Activated CD4-positive, alpha-beta T cell treated with anti-CD3 and anti-CD28 coated beads, Interleukin-2, amount 50 U/mL, for 1 hour (primary cell): ENCODE results near the gene ITPK1.

Experiments used
- DNase-seq: peaks from one replicate; pipeline ENCODE4 v3.0.0-alpha.2; 2020

Gene ITPK1

DNA sequence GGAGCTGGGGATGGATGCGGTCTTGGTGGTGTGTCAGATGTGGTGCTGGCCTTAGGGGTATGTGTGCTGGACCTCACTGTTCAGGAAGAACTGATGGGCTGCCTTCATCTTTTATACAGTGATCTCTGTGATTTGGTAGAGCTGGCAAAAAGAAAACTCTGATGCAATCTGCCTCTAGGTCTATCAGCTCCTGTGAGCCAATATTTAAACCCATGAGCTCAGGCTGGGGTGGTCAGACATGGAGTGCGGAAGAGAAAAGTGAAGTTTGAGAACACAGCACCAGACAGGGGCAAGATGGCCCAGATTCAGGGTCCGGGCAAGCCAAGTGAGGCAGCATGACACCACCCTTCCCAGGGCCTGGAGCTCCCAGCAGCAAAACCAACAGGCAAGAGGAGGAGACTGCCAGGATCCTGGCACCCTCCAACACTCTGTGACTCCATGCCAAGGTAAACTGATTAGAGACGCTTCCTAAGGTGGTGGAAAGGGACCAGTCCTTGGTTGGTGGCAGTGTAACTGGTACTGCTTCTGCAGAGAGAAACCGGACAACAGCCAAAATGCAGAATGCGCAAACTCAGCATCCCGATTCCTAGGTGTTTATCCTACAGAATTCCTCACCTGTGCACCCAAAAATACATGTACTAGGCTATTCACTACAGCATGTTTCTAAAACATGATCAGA lies 110.5 kb downstream of the ITPK1 start:
- DNase-seq: no peak

- no peak for DNase-seq
Measured at GRCh38 chr14:93004699-93005082, 111.0 kb downstream of the ITPK1 start.

DNA sequence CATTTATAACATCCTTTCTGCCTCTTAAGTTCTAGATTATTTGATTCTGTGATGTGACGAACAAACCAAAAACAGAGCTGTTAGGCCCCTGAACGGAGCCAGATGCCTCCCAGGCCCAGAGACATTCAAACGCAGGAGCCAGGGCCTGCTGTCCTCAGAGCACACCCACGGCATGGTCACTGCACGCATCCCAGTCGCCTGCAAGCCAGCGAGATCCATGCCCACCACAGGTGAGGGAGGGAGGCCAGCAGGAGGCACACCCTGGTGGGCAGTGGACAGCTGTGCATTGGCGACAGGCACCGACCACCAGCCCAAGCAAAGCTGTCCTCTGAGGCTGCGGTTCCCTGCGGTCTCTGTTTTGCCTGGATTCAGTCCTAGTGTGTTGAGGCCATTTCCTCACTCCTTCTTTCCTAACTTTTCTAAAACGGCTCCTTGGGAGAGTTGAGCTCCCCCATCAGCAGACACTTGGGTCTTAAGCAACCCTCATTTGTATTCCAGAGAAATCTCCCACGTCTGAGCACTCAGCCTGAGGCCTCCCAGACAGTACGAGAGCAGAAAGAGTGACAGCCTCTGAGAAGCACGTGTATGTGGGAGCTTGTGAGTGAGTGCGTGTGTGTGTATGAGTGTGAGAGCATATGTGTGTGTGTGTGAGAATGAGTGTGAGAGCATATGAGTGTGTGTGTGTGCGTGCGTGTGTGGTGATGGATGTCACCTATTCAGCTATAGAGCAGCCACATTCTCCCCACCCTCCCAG lies 111.6 kb downstream of the ITPK1 start:
- no peak for DNase-seq

GRCh38 chr14:93002851-93003298 lies 112.8 kb downstream of the ITPK1 start:
- no peak for DNase-seq

DNA sequence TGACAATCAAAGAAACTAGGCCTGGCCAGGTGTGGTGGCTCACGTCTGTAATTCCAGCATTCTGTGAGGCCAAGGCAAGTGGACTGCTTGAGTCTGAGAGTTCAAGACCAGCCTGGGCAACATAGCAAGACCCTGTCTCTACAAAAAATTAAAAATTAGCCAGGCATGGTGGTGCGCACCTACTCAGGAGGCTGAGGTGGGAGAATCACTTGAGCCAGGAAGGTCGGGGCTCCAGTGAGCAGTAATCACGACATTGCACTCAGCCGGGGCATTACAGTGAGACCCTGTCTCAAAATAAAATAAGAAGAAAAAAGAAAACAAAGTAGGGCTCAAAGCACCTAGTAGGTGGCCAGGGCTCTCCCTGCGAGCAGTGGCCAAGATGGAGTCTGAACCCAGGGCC lies 113.7 kb downstream of the ITPK1 start:
- DNase-seq: no peak

DNA sequence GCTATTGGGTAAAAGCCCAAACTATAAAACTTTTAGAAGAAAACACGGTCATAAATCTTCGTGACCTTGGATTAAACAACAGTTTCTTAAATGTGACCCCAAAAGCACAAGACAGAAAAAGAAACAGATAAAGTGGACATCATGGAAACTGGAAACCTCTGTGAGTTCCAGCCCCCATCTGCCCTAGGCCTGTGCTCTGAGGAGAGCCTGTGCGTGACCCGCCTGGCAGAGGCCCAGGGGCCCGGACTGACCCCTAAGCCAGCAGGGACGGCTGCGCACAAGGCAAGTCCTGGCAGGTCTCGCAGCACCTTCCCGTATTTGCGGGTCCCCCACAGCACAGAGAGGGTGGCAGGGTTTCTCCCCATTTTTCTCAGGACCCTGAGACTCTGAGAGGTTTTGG lies 116.8 kb downstream of the ITPK1 start:
- no peak for DNase-seq

GRCh38 chr14:92997343-92998061 lies 118.2 kb downstream of the ITPK1 start:
- DNase-seq: no peak

- DNase-seq: no peak
Measured at GRCh38 chr14:92995620-92996019, 120.1 kb downstream of the ITPK1 start.

GRCh38 chr14:92994942-92995341 lies 120.8 kb downstream of the ITPK1 start:
- DNase-seq: no peak

DNA sequence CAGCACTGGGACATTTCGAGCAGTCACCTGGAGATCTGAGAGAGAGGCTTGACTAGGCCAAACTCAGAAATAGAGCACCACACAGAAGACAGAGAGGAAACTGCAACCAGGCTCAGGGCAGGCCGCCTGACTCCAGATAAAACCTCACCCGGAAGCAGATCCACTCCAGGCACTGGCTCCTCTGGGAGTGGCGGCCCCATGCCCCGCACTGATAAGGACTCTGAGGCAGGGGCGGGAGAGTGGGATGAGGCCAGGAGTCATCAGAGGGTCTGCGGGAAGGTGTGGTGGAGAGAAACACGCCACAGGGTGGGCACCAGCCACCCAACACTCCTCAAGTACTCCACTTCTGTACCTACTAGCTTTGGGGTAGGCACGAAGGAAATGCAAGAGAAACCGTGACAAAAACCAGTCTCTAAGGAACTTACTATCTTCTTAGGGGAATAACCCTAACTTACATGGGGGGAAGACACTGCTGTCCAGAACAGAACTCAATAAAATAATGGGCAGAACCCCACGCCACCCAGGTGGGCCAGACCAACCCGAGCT lies 121.5 kb downstream of the ITPK1 start:
- DNase-seq: no peak

DNA sequence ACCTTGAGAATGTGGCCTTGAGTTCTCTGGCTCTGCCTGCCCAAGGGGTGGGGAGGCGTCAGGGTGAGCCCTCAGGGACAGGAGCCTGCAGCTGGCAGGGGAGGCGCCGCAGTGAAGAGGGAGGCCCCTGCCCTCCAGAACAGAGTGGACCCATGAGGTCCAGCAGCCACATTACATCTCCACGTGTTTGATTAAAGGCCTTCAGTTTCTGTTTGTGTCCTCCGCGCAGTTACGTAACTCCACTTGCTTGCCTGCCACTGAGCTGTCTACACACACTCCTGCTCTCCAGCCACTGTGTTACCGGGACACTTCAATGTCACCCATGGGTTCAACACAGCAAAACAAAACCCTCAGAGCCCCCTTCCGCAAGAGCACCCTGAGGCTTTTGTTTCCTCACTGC lies 122.4 kb downstream of the ITPK1 start:
- no peak for DNase-seq

DNA sequence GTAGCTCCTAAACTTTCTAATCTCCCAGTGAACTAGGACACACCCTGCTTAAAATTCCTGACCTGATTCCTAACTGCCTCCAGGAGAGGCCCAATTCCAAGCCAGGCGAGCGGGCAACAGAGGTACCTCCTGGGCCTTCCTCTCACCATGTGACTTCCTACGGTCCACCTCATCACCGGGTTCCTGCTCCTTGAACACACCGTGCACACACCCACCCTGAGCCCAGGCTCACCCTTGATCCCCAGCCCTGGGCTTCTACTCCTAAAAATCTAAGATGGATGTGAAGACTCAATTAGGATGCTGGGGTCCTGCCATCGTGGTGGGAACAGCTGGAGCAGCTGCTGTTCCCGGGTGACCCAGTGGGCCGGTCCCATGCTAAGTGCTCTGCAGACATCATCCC lies 124.2 kb downstream of the ITPK1 start:
- DNase-seq: no peak

- DNase-seq: no peak
Measured at GRCh38 chr14:92990456-92991430, 125.0 kb downstream of the ITPK1 start.

DNA sequence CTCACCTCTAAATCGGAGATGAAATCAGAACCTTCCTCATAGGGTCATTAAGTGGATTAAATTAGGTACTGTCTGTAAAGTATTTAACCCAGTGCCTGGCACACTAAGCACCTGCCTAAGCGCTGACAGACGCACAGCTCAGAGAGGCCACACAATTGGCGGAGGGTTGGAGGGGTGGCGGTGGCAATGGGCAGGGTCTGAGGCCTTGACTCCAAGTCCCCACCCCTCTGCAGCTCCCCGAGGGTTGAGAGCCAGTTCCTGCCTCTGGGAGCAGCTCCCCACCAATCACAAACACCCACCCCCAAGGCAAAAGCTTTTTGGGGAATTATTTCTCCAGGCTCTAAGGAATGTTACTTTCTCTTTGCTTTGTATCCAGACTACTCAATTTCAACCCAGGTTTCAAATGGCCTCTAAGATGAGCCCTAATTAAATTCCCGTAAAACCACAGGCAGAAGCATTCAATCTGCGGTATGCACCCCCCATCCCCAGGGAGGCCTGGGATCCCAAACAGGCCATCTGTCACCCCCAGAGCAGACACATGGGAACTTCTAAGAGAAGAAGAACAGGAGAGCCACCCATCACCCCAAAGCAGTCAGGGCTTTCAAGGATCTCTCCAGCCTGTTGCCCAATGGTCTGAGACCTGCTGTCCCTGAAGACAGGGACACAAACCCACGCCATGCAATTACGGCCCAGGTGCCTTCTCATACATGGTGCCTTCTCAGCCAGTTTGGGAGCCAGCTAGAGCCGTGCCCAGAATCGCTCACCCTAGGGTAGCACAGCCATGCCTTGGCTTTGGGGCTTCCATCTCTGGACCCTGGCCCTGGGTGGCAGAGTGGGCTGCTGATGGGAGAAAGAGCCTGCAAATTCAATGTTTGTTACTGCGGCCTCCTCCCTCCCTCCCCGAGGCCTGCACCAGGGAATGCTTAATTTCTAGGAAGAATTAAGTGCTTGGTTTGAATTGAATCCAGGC lies 126.7 kb downstream of the ITPK1 start:
- no peak for DNase-seq

DNA sequence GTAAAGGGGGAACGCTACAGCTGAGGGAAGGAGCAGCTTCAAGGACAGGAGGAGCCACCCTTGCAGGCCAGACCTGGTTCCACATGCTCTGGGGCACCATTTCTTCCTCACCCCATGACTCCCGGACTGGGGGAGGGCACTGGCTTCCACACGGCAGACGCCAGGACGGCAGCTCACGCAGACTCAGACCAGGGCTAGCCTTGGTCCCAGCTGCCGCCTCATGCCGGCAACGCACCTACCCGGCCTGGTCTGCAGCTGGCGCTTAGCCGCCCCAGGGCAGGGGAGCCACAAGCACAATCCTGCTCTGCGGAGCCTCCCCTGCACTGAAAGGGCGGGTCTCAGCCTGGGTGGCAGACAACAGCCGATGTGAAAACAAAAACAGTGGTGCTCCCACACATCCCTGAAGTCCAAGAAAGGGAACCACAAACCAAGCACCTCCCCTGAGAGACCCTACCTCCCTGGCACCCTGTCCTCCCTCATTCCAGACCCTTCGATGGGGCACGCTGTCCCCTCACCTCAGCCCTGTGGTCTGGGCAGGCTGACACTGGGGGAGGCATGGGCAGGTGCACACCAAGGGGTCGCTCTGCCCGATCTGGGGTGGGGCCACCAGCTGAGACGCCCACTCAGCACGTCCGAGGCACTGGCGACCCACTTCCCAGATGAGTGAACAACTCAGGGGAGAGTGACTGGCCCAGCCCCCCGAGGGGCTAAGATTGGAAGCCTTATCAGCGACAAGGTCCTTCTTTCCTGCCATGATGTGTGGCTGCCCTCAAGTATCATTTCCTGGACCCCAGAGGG lies 127.8 kb downstream of the ITPK1 start:
- no peak for DNase-seq

DNA sequence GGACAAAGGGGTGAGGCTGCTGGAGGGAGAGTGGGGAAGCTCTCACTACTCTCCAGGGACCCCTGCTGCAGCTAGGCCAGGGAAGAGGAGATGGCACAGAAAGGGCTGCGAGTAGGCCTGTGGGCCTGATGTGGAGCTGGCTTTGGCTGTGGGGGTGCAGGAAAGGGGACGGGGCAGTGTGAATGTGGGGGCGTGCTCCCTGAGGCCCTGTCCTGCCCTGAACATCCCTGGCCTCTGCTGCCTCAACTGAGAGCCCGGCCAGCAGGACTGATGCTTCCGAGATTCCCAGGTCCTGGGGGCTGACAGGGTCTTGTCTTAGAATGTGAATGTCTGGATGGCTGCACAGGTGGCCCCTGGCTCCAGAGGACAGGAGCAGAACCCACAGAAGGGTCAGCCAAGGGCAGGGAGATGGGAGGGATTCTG lies 128.6 kb downstream of the ITPK1 start:
- DNase-seq: no peak

- no peak for DNase-seq
Measured at GRCh38 chr14:92986254-92987147, 129.2 kb downstream of the ITPK1 start.

DNA sequence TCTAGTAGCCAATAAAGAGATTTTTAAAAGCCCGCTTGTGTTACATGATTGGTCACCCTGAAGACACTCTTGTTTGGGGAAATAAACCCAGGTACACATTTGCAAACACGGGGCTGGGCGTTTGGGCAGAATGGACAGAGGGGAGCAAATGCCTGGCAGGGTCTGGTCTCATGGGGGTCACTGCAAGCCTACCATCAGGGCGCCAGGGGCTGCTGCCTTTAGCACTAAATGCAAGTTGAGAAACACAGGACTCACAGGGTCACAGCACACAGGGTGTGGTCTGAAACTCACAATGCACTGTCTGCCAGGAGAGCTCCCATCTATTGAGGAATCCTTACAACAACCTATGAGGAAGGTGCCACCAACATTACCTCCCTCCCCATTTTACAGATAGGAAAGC lies 130.2 kb downstream of the ITPK1 start:
- DNase-seq: no peak

DNA sequence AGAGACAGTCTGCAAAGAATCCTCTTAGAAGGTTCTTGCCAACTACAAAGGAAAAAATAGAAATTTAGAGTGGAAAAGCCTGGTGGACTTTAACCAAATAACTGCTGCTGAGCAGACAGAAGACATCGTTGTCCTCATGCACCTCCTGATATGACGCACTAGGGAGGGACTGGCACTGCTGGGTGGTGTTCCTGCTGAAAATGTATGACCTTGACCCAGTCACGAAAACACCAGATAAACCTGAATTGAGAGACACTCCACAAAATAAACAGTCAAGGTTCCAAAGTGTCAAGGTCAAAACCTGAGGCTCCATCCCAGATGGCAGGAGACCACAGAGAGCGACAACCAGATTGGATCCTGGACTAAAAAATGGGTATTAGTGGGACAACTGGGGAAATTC lies 130.8 kb downstream of the ITPK1 start:
- DNase-seq: no peak
